Kidney (tissue), 14 donors: ENCODE data around the gene AGFG2. TPM values are rescaled to one million over a fixed set of nuclear protein-coding genes. Genes with fewer than 3 reads are reported as not detected.
"Not testable (repeated sequence)": the region's sequence is repeated elsewhere in the genome, so short reads cannot be mapped to it uniquely, and the experiment has no call there.

Experiments
- DNase-seq, 5 donors: peaks; one replicate each; pipeline ENCODE4 v3.0.0-alpha.2; 2013 to 2020
- FAIRE-seq: peaks from 2 replicates; lab custom pipeline; 2012; peaks lifted over from hg19 to GRCh38; lab: Jason Lieb, UNC
- H3K27ac ChIP-seq, 2 donors: one replicate each; pipeline ENCODE4 v1.7.0; 2013; ENCODE audit warnings: low read depth in 2 of 2, low read length in 2 of 2, inconsistent platforms in 1 of 2
- H3K27me3 ChIP-seq: one replicate; pipeline ENCODE4 v1.7.1; 2013; ENCODE audit warnings: low read length, inconsistent platforms; ENCODE audit not compliant: control insufficient read depth, insufficient read depth
- H3K36me3 ChIP-seq, 3 donors: one replicate each; pipeline versions ENCODE4 v1.7.0 to v1.7.1; 2013; ENCODE audit warnings: low read length in 3 of 3, control low read depth in 1 of 3, inconsistent platforms in 1 of 3; ENCODE audit not compliant: insufficient read depth in 3 of 3, control insufficient read depth in 2 of 3
- H3K4me1 ChIP-seq, 3 donors: one replicate each; pipeline versions ENCODE4 v1.7.0 to v1.7.1; 2013; ENCODE audit warnings: low read length in 3 of 3, inconsistent platforms in 1 of 3, low read depth in 1 of 3; ENCODE audit not compliant: control insufficient read depth in 2 of 3, insufficient read depth in 2 of 3
- H3K4me3 ChIP-seq, 3 donors: one replicate each; pipeline versions ENCODE4 v1.7.0 to v1.8.1; 2013; ENCODE audit warnings: low read length in 3 of 3, control low read depth in 1 of 3, inconsistent platforms in 1 of 3
- H3K9ac ChIP-seq, 3 donors: one replicate each; pipeline versions ENCODE4 v1.7.0 to v1.7.1; 2013; ENCODE audit warnings: low read length in 3 of 3, control low read depth in 1 of 3, inconsistent platforms in 1 of 3
- H3K9me3 ChIP-seq, 3 donors: one replicate each; pipeline versions ENCODE4 v1.7.0 to v1.7.1; 2013; ENCODE audit warnings: low read length in 3 of 3, control low read depth in 1 of 3, inconsistent platforms in 1 of 3; ENCODE audit not compliant: control insufficient read depth in 2 of 3, insufficient read depth in 1 of 3
- intact Hi-C: fragments of 100-400 bp; cut with DNase I; formaldehyde crosslinking; loops from one replicate; pipeline ENCODE4 v1.11.1; 2022
- polyA plus RNA-seq: library from polyadenylated mRNA; stranded (reverse); fragments of 350-450 nt; fragmentation: Illumina TruSeq; extraction: RNeasy Lipid Tissue Mini Kit (QIAGEN cat#74804); gene quantifications from one replicate; pipeline ENCODE4 v1.2.3, GENCODE V29; 2014; ENCODE audit warnings: low read depth, low replicate concordance; ENCODE audit not compliant: insufficient read depth
- total RNA-seq: library from RNA; stranded (reverse); fragmentation: NEBNext Ultra II Directional; extraction: Animal tissue kit (Norgen Biotek cat#: 25700); gene quantifications from one replicate; pipeline ENCODE4 v1.2.1, GENCODE V29; 2021
- TF ChIP-seq, protein P1 (sequence below): IDR thresholded peaks from 3 replicates; pipeline ENCODE4 v1.5.1; 2012; ENCODE audit warnings: mild to moderate bottlenecking, moderate library complexity, borderline replicate concordance; ENCODE audit not compliant: insufficient read depth; ENCODE audit errors: extremely low read depth
- donor health status: control.
- donor health status: control.
- donor health status: control.
- donor health status: control.
- donor health status: control.
- donor health status: DM: yes; HTN: yes; CAD: no.
- donor health status: Normal renal cell carcinoma (clear cell type).

Gene AGFG2
- total and polyA plus RNA-seq, 2 donors from 2014 or later, result 24.3 to 37.3 TPM

DNA sequence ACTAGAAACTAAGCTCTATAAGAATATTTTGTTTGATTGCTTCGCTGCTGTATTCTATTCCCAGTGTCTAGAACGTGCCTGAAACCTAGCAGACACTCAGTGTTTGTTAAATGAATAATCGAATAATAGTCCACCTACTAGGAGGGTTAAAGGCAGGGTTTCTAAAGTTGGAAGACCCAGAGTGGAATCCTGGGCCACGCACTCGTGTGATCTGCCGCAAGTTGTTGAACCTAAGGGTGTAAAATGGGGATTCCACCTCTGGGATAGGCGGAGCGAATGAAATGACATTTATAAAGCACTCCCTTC, 702 bp upstream of the AGFG2 start:
- no peak for DNase-seq
- peak overlapping the region in 1 of 2 donors; percentile 51 for H3K27ac ChIP-seq
- intact Hi-C loops, result no loop called here
- no peaks in the 10 kb centered on the region for H3K36me3 ChIP-seq
- peaks cover 0 to 2% (median 0%) of the 10 kb centered on the region in 3 donors for H3K4me1 ChIP-seq
- H3K9ac ChIP-seq, result peak overlapping the region in 2 of 3 donors; percentile 26 to 48
- no peaks in the 10 kb centered on the region for H3K27me3 ChIP-seq
- no peaks in the 10 kb centered on the region for H3K9me3 ChIP-seq
- peak overlapping the region in 2 of 3 donors; percentile 48 to 56 for H3K4me3 ChIP-seq
- TF ChIP-seq, protein P1, sequence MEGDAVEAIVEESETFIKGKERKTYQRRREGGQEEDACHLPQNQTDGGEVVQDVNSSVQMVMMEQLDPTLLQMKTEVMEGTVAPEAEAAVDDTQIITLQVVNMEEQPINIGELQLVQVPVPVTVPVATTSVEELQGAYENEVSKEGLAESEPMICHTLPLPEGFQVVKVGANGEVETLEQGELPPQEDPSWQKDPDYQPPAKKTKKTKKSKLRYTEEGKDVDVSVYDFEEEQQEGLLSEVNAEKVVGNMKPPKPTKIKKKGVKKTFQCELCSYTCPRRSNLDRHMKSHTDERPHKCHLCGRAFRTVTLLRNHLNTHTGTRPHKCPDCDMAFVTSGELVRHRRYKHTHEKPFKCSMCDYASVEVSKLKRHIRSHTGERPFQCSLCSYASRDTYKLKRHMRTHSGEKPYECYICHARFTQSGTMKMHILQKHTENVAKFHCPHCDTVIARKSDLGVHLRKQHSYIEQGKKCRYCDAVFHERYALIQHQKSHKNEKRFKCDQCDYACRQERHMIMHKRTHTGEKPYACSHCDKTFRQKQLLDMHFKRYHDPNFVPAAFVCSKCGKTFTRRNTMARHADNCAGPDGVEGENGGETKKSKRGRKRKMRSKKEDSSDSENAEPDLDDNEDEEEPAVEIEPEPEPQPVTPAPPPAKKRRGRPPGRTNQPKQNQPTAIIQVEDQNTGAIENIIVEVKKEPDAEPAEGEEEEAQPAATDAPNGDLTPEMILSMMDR, result no peak
- FAIRE-seq, result no peak

DNA sequence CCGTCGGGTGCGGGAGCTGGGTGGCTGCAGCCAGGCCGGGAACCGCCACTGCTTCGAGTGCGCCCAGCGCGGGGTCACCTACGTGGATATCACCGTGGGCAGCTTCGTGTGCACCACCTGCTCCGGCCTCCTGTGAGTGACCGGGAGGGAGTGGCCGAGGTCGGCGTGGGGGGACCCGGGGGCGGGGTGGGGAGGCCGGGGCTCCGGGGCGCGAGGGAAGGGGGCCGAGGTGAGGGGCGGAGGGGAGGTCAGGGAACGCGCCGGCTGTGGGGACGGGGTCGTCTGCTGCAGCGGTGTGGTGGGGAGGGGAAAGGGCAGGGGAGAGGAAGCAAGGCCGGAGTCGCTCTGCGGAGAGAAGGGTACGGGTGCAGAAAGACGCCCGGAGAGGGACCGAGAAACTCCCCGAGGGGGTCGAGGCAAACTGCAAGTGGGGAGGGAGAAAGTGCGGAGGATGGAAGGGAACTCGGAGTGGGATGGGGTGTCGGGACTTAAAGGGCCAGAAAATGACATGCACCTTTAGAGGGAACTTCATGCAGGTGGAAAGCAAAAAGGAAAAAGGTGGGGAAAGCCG, 518 bp downstream of the AGFG2 start:
- no peaks in the 10 kb centered on the region for H3K27me3 ChIP-seq
- H3K4me3 ChIP-seq, result peak overlapping the region; percentile 41 to 73 (median 65)
- intact Hi-C loops, result no loop called here
- peak overlapping the region in 2 of 3 donors; percentile 24 to 53 for H3K9ac ChIP-seq
- FAIRE-seq (no peak), DNase-seq (peak in 2 of 5 donors; percentile 28 to 72)
- peaks cover 0 to 7% (median 3%) of the 10 kb centered on the region in 3 donors for H3K4me1 ChIP-seq
- no peaks in the 10 kb centered on the region for H3K9me3 ChIP-seq
- peak overlapping the region; percentile 76 to 77 for H3K27ac ChIP-seq
- TF ChIP-seq, protein P1, result no peak
- no peaks in the 10 kb centered on the region for H3K36me3 ChIP-seq

DNA sequence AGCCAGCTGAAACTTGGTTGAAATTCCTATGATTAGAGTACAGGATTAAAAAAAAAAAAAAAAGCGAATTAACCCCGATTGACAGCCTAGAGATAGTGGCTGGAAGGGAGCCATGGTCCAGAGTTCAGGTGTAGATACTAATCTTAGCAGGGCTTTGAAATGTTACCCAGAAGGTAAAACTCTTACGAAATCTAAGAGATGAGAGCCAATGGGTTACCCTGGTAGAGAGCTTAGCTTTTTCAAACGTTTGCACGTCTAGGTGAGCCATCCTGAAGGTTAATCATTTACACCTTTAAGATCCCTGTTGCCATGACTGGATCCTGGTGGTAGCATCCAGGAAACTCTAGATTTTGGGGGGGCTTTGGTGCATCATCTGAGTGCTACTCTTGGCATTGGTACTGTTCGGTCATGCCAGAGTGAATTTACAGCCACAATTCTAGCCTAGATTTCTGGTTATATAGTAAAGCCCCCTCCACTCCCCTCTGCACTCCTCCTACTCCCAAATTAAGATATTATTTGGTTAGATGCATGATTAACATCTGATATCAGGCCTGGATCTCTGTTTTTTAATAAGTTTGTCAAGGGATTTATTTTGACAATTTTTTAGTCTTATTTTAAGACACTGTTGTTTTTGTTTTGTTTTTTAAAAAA, 1.2 kb downstream of the AGFG2 start:
- H3K9me3 ChIP-seq, result no peaks in the 10 kb centered on the region
- H3K27me3 ChIP-seq, result no peaks in the 10 kb centered on the region
- DNase-seq (no peak), FAIRE-seq (no peak)
- peaks cover 0 to 14% (median 8%) of the 10 kb centered on the region in 3 donors for H3K4me1 ChIP-seq
- TF ChIP-seq, protein P1, result no peak
- peak overlapping the region; percentile 41 to 73 (median 60) for H3K4me3 ChIP-seq
- peak overlapping the region in 1 of 3 donors; percentile 53 for H3K9ac ChIP-seq
- intact Hi-C loops, result no loop called here
- H3K27ac ChIP-seq, result no peak overlapping the region
- no peaks in the 10 kb centered on the region for H3K36me3 ChIP-seq

DNA sequence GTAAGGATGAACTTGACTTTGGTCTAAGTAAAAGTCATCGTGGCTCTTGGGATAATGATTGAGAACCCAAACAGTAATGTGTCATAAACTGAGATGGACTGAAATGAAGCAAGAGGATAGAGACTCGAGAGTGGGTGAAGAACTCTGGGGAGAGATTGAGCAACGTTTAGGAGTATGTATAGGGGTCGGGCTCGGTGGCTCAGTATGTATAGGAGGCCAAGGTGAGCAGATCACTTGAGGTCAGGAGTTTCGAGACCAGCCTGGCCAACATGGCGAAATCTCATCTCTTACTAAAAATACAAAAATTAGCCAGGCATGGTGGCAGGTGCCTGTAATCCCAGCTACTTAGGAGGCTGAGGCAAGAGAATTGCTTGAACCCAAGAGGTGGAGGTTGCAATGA, 2.3 kb downstream of the AGFG2 start:
- intact Hi-C loops, H3K36me3 ChIP-seq, H3K27me3 ChIP-seq, H3K4me3 ChIP-seq, DNase-seq, H3K9me3 ChIP-seq, H3K9ac ChIP-seq, FAIRE-seq, H3K27ac ChIP-seq: not testable (repeated sequence)
- peaks cover 4 to 22% (median 18%) of the 10 kb centered on the region in 3 donors for H3K4me1 ChIP-seq
